GM18907 (cell line): ENCODE data around the gene VIPAS39.

Experiments
- ATAC-seq: cut with Tn5 transposase; IDR thresholded peaks from one replicate; pipeline ENCODE4 v1.9.1; 2021; ENCODE audit warnings: mild to moderate bottlenecking, moderate library complexity; ENCODE audit not compliant: unreplicated experiment

VIPAS39 gene

GRCh38 chr14:77406718-77407117, 50.7 kb downstream of the VIPAS39 start:
- no peak for ATAC-seq

DNA sequence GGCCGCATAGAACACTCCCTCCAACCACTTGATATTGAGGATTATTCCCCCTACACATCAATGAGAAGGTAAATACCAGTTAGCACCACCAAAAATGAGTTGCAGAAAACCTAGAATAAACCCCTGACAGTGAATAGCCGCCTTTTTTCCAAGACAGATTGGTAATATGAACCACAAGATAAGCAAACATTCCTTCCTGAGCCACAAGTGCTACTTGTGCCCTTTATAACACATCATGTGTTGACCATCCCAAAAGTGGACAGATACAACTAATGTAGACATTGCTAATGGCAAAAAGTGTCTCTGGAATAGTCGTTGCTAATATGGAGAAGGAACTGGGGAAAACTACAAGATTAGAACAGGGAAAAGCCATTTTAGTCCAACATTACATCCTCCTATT, 51.3 kb downstream of the VIPAS39 start:
- no peak for ATAC-seq

DNA sequence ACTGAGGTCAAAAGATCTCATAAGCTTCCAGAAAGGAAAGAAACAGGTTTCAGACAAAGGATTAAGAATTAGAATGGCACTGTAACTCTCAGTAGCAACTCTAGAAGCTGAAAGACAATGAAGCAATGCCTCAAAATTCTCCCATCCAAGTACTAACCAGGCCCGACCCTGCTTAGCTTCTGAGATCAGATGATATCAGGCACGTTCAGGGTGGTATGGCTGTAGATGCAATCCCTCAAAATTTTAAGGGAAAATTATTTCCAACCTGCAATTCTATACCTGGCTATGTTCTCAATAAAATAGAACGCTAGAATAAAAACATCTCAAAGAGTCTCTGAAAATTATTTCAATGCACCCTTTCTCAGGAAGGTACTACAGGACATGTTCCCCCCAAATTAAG, 53.6 kb downstream of the VIPAS39 start:
- ATAC-seq: no peak

DNA sequence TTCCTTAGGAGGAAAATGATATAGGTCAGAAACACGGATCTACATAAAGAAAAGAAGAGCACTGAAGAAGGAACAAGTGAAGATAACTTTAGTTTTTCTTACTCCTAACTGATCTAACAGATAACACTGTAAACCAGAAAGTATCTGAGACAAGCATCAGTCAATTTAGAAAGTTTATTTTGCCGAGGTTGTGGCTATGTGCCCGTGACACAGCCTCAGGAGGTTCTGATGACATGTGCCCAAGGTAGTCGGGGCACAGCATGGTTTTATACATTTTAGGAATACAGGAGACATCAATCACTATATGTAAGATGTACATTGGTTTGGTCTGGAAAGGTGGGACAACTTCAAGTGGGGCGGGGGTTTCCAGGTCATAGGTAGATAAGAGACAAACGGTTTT, 57.2 kb downstream of the VIPAS39 start:
- no peak for ATAC-seq

GRCh38 chr14:77390188-77390587, 67.2 kb downstream of the VIPAS39 start:
- no peak for ATAC-seq

GRCh38 chr14:77378701-77379100, 78.7 kb downstream of the VIPAS39 start:
- ATAC-seq: no peak

GRCh38 chr14:77377502-77377844, 79.9 kb downstream of the VIPAS39 start:
- no peak for ATAC-seq

GRCh38 chr14:77376771-77377501, 80.5 kb downstream of the VIPAS39 start, which contains the start of the genes SAMD15 and TMED8:
Gene SAMD15, plus strand, starts transcription at chr14:77377379. Its CDS starts 40 bp downstream, at chr14:77377419.
Gene TMED8, minus strand, starts transcription at chr14:77377094. Its CDS starts 41 bp downstream, at chr14:77377053.
- peak; percentile 87 for ATAC-seq
